ENCODE measurements around the gene S100A3.
"Not testable (repeated sequence)": the region's sequence is repeated elsewhere in the genome, so short reads cannot be mapped to it uniquely, and the experiment has no call there.

S100A3 gene

GRCh38 chr1:153521808-153522207, 27.2 kb downstream of the S100A3 start:
- not testable (repeated sequence) for H3K4me3 ChIP-seq (ENCODE audit: extremely low read depth, insufficient read depth, low read length, poor library complexity, severe bottlenecking); H3K27ac ChIP-seq (ENCODE audit: low read depth, low read length, severe bottlenecking); H3K4me1 ChIP-seq (ENCODE audit: control insufficient read depth, insufficient read depth, low read length, poor library complexity, severe bottlenecking); H3K9me3 ChIP-seq (ENCODE audit: control insufficient read depth, low read length); H3K36me3 ChIP-seq (ENCODE audit: control insufficient read depth, insufficient read depth, low read length)
- 97 to 98% methylated on average over 31 to 33 of the region's 37 CpGs for WGBS, 2 experiments (ENCODE audit: insufficient coverage in 2 of 2)

- Histone ChIP-seq H3K36me3 (ENCODE audit: control insufficient read depth, insufficient read depth, low read length) (no peaks in the 10 kb centered on the region), H3K9me3 (ENCODE audit: control insufficient read depth, low read length) (no peaks in the 10 kb centered on the region), H3K4me1 (ENCODE audit: control insufficient read depth, insufficient read depth, low read length, poor library complexity, severe bottlenecking) (peaks cover 1% of the 10 kb centered on the region), H3K27ac (ENCODE audit: low read depth, low read length, severe bottlenecking) (no peak overlapping the region), H3K4me3 (ENCODE audit: extremely low read depth, insufficient read depth, low read length, poor library complexity, severe bottlenecking) (no peak overlapping the region)
- WGBS, 2 experiments (ENCODE audit: insufficient coverage in 2 of 2), result 78 to 92% methylated on average over 1 to 2 of the region's 4 CpGs
Measured at GRCh38 chr1:153520818-153521476, 28.1 kb downstream of the S100A3 start.

GRCh38 chr1:153520137-153520691, 28.8 kb downstream of the S100A3 start:
- H3K4me3 ChIP-seq (ENCODE audit: extremely low read depth, insufficient read depth, low read length, poor library complexity, severe bottlenecking); H3K27ac ChIP-seq (ENCODE audit: low read depth, low read length, severe bottlenecking); H3K36me3 ChIP-seq (ENCODE audit: control insufficient read depth, insufficient read depth, low read length); H3K4me1 ChIP-seq (ENCODE audit: control insufficient read depth, insufficient read depth, low read length, poor library complexity, severe bottlenecking); H3K9me3 ChIP-seq (ENCODE audit: control insufficient read depth, low read length): not testable (repeated sequence)
- 74 to 87% methylated on average over 3 of the region's 5 CpGs for WGBS, 2 experiments (ENCODE audit: insufficient coverage in 2 of 2)

GRCh38 chr1:153519242-153519641, 29.8 kb downstream of the S100A3 start:
- H3K4me1 ChIP-seq (ENCODE audit: control insufficient read depth, insufficient read depth, low read length, poor library complexity, severe bottlenecking), result no peaks in the 10 kb centered on the region
- no peak overlapping the region for H3K4me3 ChIP-seq (ENCODE audit: extremely low read depth, insufficient read depth, low read length, poor library complexity, severe bottlenecking)
- 95 to 100% methylated on average over 2 of the region's 3 CpGs for WGBS, 2 experiments (ENCODE audit: insufficient coverage in 2 of 2)
- no peaks in the 10 kb centered on the region for H3K36me3 ChIP-seq (ENCODE audit: control insufficient read depth, insufficient read depth, low read length)
- H3K9me3 ChIP-seq (ENCODE audit: control insufficient read depth, low read length), result no peaks in the 10 kb centered on the region
- H3K27ac ChIP-seq (ENCODE audit: low read depth, low read length, severe bottlenecking), result no peak overlapping the region

GRCh38 chr1:153515504-153516394, 33.3 kb downstream of the S100A3 start:
- H3K36me3 ChIP-seq (ENCODE audit: control insufficient read depth, insufficient read depth, low read length), result no peaks in the 10 kb centered on the region
- no peak overlapping the region for H3K4me3 ChIP-seq (ENCODE audit: extremely low read depth, insufficient read depth, low read length, poor library complexity, severe bottlenecking)
- WGBS, 2 experiments (ENCODE audit: insufficient coverage in 2 of 2), result 60 to 83% methylated on average over 7 to 8 of the region's 8 CpGs
- H3K4me1 ChIP-seq (ENCODE audit: control insufficient read depth, insufficient read depth, low read length, poor library complexity, severe bottlenecking), result no peaks in the 10 kb centered on the region
- no peaks in the 10 kb centered on the region for H3K9me3 ChIP-seq (ENCODE audit: control insufficient read depth, low read length)
- H3K27ac ChIP-seq (ENCODE audit: low read depth, low read length, severe bottlenecking), result no peak overlapping the region

- WGBS, 2 experiments (ENCODE audit: insufficient coverage in 2 of 2), result 92 to 97% methylated on average over 3 to 7 of the region's 7 CpGs
- no peaks in the 10 kb centered on the region for H3K9me3 ChIP-seq (ENCODE audit: control insufficient read depth, low read length)
- H3K4me1 ChIP-seq (ENCODE audit: control insufficient read depth, insufficient read depth, low read length, poor library complexity, severe bottlenecking), result no peaks in the 10 kb centered on the region
- no peak overlapping the region for H3K27ac ChIP-seq (ENCODE audit: low read depth, low read length, severe bottlenecking)
- H3K36me3 ChIP-seq (ENCODE audit: control insufficient read depth, insufficient read depth, low read length), result no peaks in the 10 kb centered on the region
- no peak overlapping the region for H3K4me3 ChIP-seq (ENCODE audit: extremely low read depth, insufficient read depth, low read length, poor library complexity, severe bottlenecking)
Measured at GRCh38 chr1:153513666-153514065, 35.4 kb downstream of the S100A3 start.

- 89 to 100% methylated on average over 1 of the region's 3 CpGs for WGBS, 2 experiments (ENCODE audit: insufficient coverage in 2 of 2)
Measured at GRCh38 chr1:153513023-153513422, 36.0 kb downstream of the S100A3 start.

GRCh38 chr1:153510984-153511410, 38.1 kb downstream of the S100A3 start:
- 0 to 2% methylated on average over 3 to 7 of the region's 7 CpGs for whole genome bisulfite sequencing, 2 experiments (ENCODE audit: insufficient coverage in 2 of 2)
- Histone ChIP-seq H3K4me1 (ENCODE audit: control insufficient read depth, insufficient read depth, low read length, poor library complexity, severe bottlenecking) (peaks cover 14% of the 10 kb centered on the region), H3K36me3 (ENCODE audit: control insufficient read depth, insufficient read depth, low read length) (no peaks in the 10 kb centered on the region), H3K27ac (ENCODE audit: low read depth, low read length, severe bottlenecking) (no peak overlapping the region), H3K4me3 (ENCODE audit: extremely low read depth, insufficient read depth, low read length, poor library complexity, severe bottlenecking) (no peak overlapping the region), H3K9me3 (ENCODE audit: control insufficient read depth, low read length) (no peaks in the 10 kb centered on the region)

More at GRCh38 chr1:153513023-153513422, 36.0 kb downstream of the S100A3 start:
- Histone ChIP-seq H3K4me3 (ENCODE audit: extremely low read depth, insufficient read depth, low read length, poor library complexity, severe bottlenecking) (no peak overlapping the region), H3K27ac (ENCODE audit: low read depth, low read length, severe bottlenecking) (no peak overlapping the region), H3K9me3 (ENCODE audit: control insufficient read depth, low read length) (no peaks in the 10 kb centered on the region), H3K36me3 (ENCODE audit: control insufficient read depth, insufficient read depth, low read length) (no peaks in the 10 kb centered on the region), H3K4me1 (ENCODE audit: control insufficient read depth, insufficient read depth, low read length, poor library complexity, severe bottlenecking) (peaks cover 4% of the 10 kb centered on the region)

GRCh38 chr1:153509729-153510354, 39.2 kb downstream of the S100A3 start:
- Histone ChIP-seq H3K9me3 (ENCODE audit: control insufficient read depth, low read length) (no peaks in the 10 kb centered on the region), H3K27ac (ENCODE audit: low read depth, low read length, severe bottlenecking) (no peak overlapping the region), H3K4me1 (ENCODE audit: control insufficient read depth, insufficient read depth, low read length, poor library complexity, severe bottlenecking) (peaks cover 18% of the 10 kb centered on the region), H3K4me3 (ENCODE audit: extremely low read depth, insufficient read depth, low read length, poor library complexity, severe bottlenecking) (no peak overlapping the region), H3K36me3 (ENCODE audit: control insufficient read depth, insufficient read depth, low read length) (no peaks in the 10 kb centered on the region)
- 80% methylated on average over 1 of the region's 4 CpGs; no CpG with 5 or more reads in 1 of the 2 experiments for WGBS, 2 experiments (ENCODE audit: insufficient coverage in 2 of 2)

- WGBS, 2 experiments (ENCODE audit: insufficient coverage in 2 of 2), result 93 to 96% methylated on average over 3 of the region's 3 CpGs
- no peak overlapping the region for H3K27ac ChIP-seq (ENCODE audit: low read depth, low read length, severe bottlenecking)
- H3K4me3 ChIP-seq (ENCODE audit: extremely low read depth, insufficient read depth, low read length, poor library complexity, severe bottlenecking), result no peak overlapping the region
- no peaks in the 10 kb centered on the region for H3K36me3 ChIP-seq (ENCODE audit: control insufficient read depth, insufficient read depth, low read length)
- peaks cover 18% of the 10 kb centered on the region for H3K4me1 ChIP-seq (ENCODE audit: control insufficient read depth, insufficient read depth, low read length, poor library complexity, severe bottlenecking)
- H3K9me3 ChIP-seq (ENCODE audit: control insufficient read depth, low read length), result no peaks in the 10 kb centered on the region
Measured at GRCh38 chr1:153509036-153509435, 40.0 kb downstream of the S100A3 start.
